Endodermal cell (in vitro differentiated cells): ENCODE results near the gene IL6R. TPM values are rescaled to one million over a fixed set of nuclear protein-coding genes. Genes with fewer than 3 reads are reported as not detected.

ENCODE experiments used
- DNase-seq: peaks from one replicate; pipeline ENCODE4 v3.0.0-alpha.2; 2017
- H3K27ac ChIP-seq: 2 replicates; pipeline ENCODE4 v1.5.1; 2013; ENCODE audit warnings: mild to moderate bottlenecking, low read depth, low read length, moderate library complexity
- H3K27me3 ChIP-seq: 2 replicates; pipeline ENCODE4 v1.6.1; 2013; ENCODE audit warnings: mild to moderate bottlenecking, low read length, moderate library complexity; ENCODE audit not compliant: insufficient read depth, control insufficient read depth, poor library complexity, severe bottlenecking
- H3K36me3 ChIP-seq: 2 replicates; pipeline ENCODE4 v1.7.0; 2013; ENCODE audit warnings: mild to moderate bottlenecking, low read length, moderate library complexity; ENCODE audit not compliant: control insufficient read depth, insufficient read depth
- H3K4me1 ChIP-seq: one replicate; pipeline ENCODE4 v1.7.0; 2013; ENCODE audit warnings: low read length; ENCODE audit not compliant: control insufficient read depth, insufficient read depth
- H3K4me3 ChIP-seq: 2 replicates; pipeline ENCODE4 v1.5.1; 2013; ENCODE audit warnings: mild to moderate bottlenecking, low read length, moderate library complexity
- H3K9ac ChIP-seq: 2 replicates; pipeline ENCODE4 v1.6.1; 2013; ENCODE audit warnings: mild to moderate bottlenecking, low read length, moderate library complexity; ENCODE audit not compliant: poor library complexity, severe bottlenecking; ENCODE audit errors: extremely low read depth
- H3K9me3 ChIP-seq: 2 replicates; pipeline ENCODE4 v1.6.1; 2013; ENCODE audit warnings: mild to moderate bottlenecking, low read length, moderate library complexity; ENCODE audit not compliant: control insufficient read depth
- H3K27ac Mint-ChIP-seq: 2 replicates; pipeline ENCODE4 v1.8.0; 2020; ENCODE audit warnings: mixed read lengths
- H3K27me3 Mint-ChIP-seq: 2 replicates; pipeline ENCODE4 v1.8.0; 2021; ENCODE audit warnings: mild to moderate bottlenecking, mixed read lengths; ENCODE audit not compliant: insufficient read depth
- H3K36me3 Mint-ChIP-seq: 2 replicates; pipeline ENCODE4 v1.8.0; 2020; ENCODE audit warnings: low read depth, mixed read lengths
- H3K4me1 Mint-ChIP-seq: 2 replicates; pipeline ENCODE4 v1.8.0; 2020; ENCODE audit warnings: mixed read lengths
- H3K4me3 Mint-ChIP-seq: 2 replicates; pipeline ENCODE4 v1.8.0; 2020; ENCODE audit warnings: mild to moderate bottlenecking, moderate library complexity, mixed read lengths
- H3K9me3 Mint-ChIP-seq: 2 replicates; pipeline ENCODE4 v1.8.0; 2020; ENCODE audit warnings: mild to moderate bottlenecking, mixed read lengths
- WGBS, 2 experiments: methylation state at CpG; one replicate each; pipeline versions ENCODE4 v1.1.5 to v1.1.7; 2013; ENCODE audit warnings: missing lambda C conversion rate in 2 of 2, mixed read lengths in 1 of 2; ENCODE audit not compliant: insufficient coverage in 1 of 2, insufficient read length in 1 of 2; 5-methylcytosine and 5-hydroxymethylcytosine counted together
- total RNA-seq, 2 donors: library from RNA; stranded (reverse); fragmentation: NEBNext Ultra II Directional in 1 of 2; extraction: Animal tissue kit (Norgen Biotek cat#: 25700) in 1 of 2; gene quantifications; 2 replicates in 1 of 2; 3 replicates in 1 of 2; pipeline ENCODE4 v1.2.1, GENCODE V29; 2021
- TF ChIP-seq, protein P1 (sequence below): fragments of 200-600 bp; sonication (generic); conservative IDR thresholded peaks from 2 replicates; pipeline ENCODE4 v1.5.0; 2021; ENCODE audit warnings: antibody characterized with exemption, mild to moderate bottlenecking

Gene IL6R
- total RNA-seq, 2 donors from 2014 or later: 0.77 to 1.0 TPM

DNA sequence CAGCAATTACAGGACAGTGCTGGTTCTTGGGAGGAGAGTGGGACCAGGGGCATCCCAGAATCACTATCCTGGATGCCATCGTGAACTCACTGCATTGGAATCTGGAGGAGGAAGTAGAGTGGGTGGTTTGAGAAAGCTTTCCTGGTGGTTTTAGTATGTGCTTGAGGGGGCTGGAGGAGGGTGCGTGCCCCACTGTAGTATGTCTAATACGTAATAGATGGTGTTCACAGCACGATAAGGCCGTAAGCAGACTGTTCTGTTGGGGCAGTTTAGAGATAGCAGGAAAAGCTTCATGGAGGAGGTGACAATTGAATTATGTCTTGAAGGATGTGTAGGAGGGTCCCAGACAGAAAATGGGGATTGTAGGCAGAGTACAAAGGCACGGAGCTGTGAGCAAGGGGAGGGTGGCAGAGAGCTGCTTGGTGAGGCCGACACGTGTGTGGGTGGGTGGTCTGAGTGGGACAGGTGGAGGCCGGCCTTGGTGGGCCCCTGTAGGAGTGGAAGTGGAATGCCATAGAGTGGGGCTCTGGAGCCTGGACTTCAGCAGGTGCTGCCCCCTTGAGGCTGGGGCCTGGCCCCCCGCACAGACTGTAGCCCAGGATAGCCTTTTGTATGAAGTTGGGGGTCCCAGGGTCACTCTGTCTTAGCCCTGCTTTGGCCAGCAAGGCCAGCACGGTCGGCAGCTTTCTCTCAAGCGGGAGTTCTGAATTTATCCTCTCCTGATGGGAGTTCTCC lies 37.0 kb downstream of the IL6R start:
- TF ChIP-seq, protein P1, sequence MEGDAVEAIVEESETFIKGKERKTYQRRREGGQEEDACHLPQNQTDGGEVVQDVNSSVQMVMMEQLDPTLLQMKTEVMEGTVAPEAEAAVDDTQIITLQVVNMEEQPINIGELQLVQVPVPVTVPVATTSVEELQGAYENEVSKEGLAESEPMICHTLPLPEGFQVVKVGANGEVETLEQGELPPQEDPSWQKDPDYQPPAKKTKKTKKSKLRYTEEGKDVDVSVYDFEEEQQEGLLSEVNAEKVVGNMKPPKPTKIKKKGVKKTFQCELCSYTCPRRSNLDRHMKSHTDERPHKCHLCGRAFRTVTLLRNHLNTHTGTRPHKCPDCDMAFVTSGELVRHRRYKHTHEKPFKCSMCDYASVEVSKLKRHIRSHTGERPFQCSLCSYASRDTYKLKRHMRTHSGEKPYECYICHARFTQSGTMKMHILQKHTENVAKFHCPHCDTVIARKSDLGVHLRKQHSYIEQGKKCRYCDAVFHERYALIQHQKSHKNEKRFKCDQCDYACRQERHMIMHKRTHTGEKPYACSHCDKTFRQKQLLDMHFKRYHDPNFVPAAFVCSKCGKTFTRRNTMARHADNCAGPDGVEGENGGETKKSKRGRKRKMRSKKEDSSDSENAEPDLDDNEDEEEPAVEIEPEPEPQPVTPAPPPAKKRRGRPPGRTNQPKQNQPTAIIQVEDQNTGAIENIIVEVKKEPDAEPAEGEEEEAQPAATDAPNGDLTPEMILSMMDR: peak; percentile 78
- 78 to 80% methylated on average over 9 to 13 of the region's 13 CpGs for WGBS, 2 experiments
- Mint-ChIP-seq H3K36me3 (no peaks in the 10 kb centered on the region), H3K4me3 (no peak overlapping the region), H3K9me3 (no peaks in the 10 kb centered on the region), H3K4me1 (peaks cover 5% of the 10 kb centered on the region), H3K27ac (peak overlapping the region; percentile 32), H3K27me3 (peaks cover 71% of the 10 kb centered on the region)
- Histone ChIP-seq H3K9ac (no peak overlapping the region), H3K27ac (no peak overlapping the region), H3K36me3 (no peaks in the 10 kb centered on the region), H3K27me3 (peaks cover 61% of the 10 kb centered on the region), H3K9me3 (no peaks in the 10 kb centered on the region), H3K4me1 (no peaks in the 10 kb centered on the region), H3K4me3 (no peak overlapping the region)
- DNase-seq: peak; percentile 65

DNA sequence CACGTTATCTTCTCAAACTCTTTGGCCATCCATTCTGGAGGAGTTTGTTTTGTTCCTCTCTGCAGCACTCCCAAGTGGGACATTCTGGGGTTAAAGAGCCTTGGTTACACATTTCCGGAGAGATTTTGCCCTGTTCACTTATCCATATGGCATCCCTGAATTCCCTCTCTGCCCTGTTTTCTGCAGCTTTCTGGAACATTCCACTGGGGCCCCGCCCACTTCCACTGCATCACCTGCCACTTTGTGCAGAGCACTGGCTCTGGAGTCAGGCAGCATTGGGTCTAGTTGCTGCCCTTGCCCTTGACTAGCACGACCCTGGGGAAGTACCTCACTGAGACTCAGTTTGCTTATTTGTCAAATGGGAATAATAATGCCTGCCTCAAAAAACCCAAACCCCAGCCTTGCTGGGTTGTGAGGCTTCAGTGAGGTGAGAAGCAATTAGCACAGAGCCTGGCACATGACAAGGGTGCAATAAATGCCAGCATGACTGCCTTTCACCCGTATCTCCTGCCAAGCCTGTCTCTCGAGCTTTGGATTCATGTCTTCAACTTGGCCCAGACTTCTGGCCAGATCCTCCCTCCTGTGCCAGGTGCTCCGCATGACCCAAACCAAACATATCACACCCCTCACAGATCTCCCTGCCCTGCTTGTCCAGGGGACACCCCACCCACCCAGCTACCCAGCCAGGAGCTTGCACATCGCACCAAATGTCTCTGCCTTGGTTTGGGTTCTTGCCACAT lies 38.3 kb downstream of the IL6R start:
- Histone ChIP-seq H3K9ac (no peak overlapping the region), H3K36me3 (no peaks in the 10 kb centered on the region), H3K27me3 (peaks cover 69% of the 10 kb centered on the region), H3K4me1 (no peaks in the 10 kb centered on the region), H3K9me3 (no peaks in the 10 kb centered on the region), H3K4me3 (no peak overlapping the region), H3K27ac (no peak overlapping the region)
- Mint-ChIP-seq H3K36me3 (no peaks in the 10 kb centered on the region), H3K27me3 (peaks cover 78% of the 10 kb centered on the region), H3K9me3 (no peaks in the 10 kb centered on the region), H3K4me1 (peaks cover 11% of the 10 kb centered on the region), H3K27ac (no peak overlapping the region), H3K4me3 (no peak overlapping the region)
- 93 to 99% methylated on average over 8 of the region's 8 CpGs for WGBS, 2 experiments
- no peak for DNase-seq
- TF ChIP-seq, protein P1: no peak

DNA sequence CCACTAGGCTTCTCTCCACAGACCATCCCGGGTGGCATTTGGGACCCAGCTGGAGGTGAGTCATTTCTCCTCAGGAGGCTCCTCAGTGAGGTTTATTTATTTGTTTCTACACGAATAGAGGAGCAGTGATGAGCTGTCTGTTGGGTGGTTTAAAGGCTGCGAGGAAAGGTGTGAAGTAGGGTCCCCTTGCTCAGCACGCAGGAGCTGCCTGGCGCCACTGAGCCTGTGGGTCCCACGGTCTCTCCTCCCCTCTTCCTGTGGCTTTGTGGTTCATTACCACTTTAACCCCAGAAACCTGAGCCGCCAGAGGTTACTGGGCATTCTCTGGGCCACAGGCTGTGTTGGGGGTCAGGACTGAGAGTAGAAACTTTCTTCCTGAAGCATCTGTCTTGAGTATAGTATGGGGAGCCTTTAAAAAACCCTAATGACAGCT lies 39.9 kb downstream of the IL6R start:
- Mint-ChIP-seq H3K27me3 (peaks cover 85% of the 10 kb centered on the region), H3K4me1 (peaks cover 13% of the 10 kb centered on the region), H3K27ac (no peak overlapping the region), H3K36me3 (no peaks in the 10 kb centered on the region), H3K9me3 (no peaks in the 10 kb centered on the region), H3K4me3 (no peak overlapping the region)
- no peak overlapping the region for H3K4me3 ChIP-seq
- no peak for DNase-seq
- H3K4me1 ChIP-seq: no peaks in the 10 kb centered on the region
- WGBS, 2 experiments: 64 to 83% methylated on average over 5 to 7 of the region's 7 CpGs
- H3K27me3 ChIP-seq: peaks cover 79% of the 10 kb centered on the region
- TF ChIP-seq, protein P1: no peak
- H3K36me3 ChIP-seq: no peaks in the 10 kb centered on the region
- H3K27ac ChIP-seq: no peak overlapping the region
- H3K9ac ChIP-seq: no peak overlapping the region
- H3K9me3 ChIP-seq: no peaks in the 10 kb centered on the region
